MCF 10A (cell line): ENCODE data around the gene FSTL3. TPM values are rescaled to one million over a fixed set of nuclear protein-coding genes. Genes with fewer than 3 reads are reported as not detected.
"Not testable (repeated sequence)": the region's sequence is repeated elsewhere in the genome, so short reads cannot be mapped to it uniquely, and the experiment has no call there.

Experiments
- BruUV-seq: library from RNA; stranded (reverse); fragments of 400-500 nt; replicated peaks from 2 replicates; lab custom pipeline; 2021; lab: Mats Ljungman, UMichigan
- CTCF ChIA-PET: fragments of 300-600 bp; sonication (Branson Sonifier 250); formaldehyde crosslinking; extraction: SDS; loops from one replicate; lab custom pipeline; 2021; ENCODE audit warnings: antibody characterized with exemption, inconsistent platforms; lab: Yijun Ruan, JAX
- POLR2A ChIA-PET: fragments of 300-600, 350-650 bp; sonication (Branson Sonifier 250); formaldehyde crosslinking; extraction: SDS; loops from one replicate; lab custom pipeline; 2020; ENCODE audit warnings: antibody characterized with exemption, inconsistent platforms; lab: Yijun Ruan, JAX
- DNase-seq: peaks from one replicate; pipeline ENCODE4 v3.0.0-alpha.2; 2018; ENCODE audit not compliant: unreplicated experiment
- H3K27ac Mint-ChIP-seq: one replicate; pipeline ENCODE4 v1.8.0; 2022; ENCODE audit warnings: mild to moderate bottlenecking, low read depth, mixed read lengths; ENCODE audit not compliant: unreplicated experiment
- H3K27me3 Mint-ChIP-seq: one replicate; pipeline ENCODE4 v1.8.0; 2022; ENCODE audit warnings: mixed read lengths; ENCODE audit not compliant: insufficient read depth, unreplicated experiment
- H3K36me3 Mint-ChIP-seq: one replicate; pipeline ENCODE4 v1.8.0; 2022; ENCODE audit warnings: mild to moderate bottlenecking, moderate library complexity, mixed read lengths; ENCODE audit not compliant: insufficient read depth, unreplicated experiment
- H3K4me1 Mint-ChIP-seq: one replicate; pipeline ENCODE4 v1.8.0; 2022; ENCODE audit warnings: mixed read lengths; ENCODE audit not compliant: insufficient read depth, unreplicated experiment
- H3K4me3 Mint-ChIP-seq: one replicate; pipeline ENCODE4 v1.8.0; 2022; ENCODE audit warnings: mild to moderate bottlenecking, moderate library complexity, mixed read lengths; ENCODE audit not compliant: unreplicated experiment
- H3K9me3 Mint-ChIP-seq: one replicate; pipeline ENCODE4 v1.8.0; 2022; ENCODE audit warnings: mixed read lengths; ENCODE audit not compliant: unreplicated experiment
- CTCF ChIP-seq: fragments of 200-600 bp; IDR thresholded peaks from one replicate; pipeline ENCODE4 v1.8.0; 2022; ENCODE audit warnings: antibody characterized with exemption, mild to moderate bottlenecking; ENCODE audit not compliant: unreplicated experiment
- intact Hi-C: fragments of 100-400 bp; cut with micrococcal nuclease; formaldehyde crosslinking; loops from 2 replicates; pipeline ENCODE4 v1.14.1; 2022
- total RNA-seq: library from RNA; stranded (reverse); gene quantifications from 2 replicates; pipeline ENCODE4 v1.2.3, GENCODE V29; 2022

The FSTL3 gene
- total RNA-seq, 1 experiment from 2014 or later, result 183 TPM

- Mint-ChIP-seq H3K27ac (no peak overlapping the region), H3K36me3 (peaks cover 26% of the 10 kb centered on the region), H3K27me3 (no peaks in the 10 kb centered on the region), H3K4me1 (peaks cover 7% of the 10 kb centered on the region), H3K4me3 (no peak overlapping the region), H3K9me3 (no peaks in the 10 kb centered on the region)
- no peak for DNase-seq
- intact Hi-C loops, result no loop called here
- ChIA-PET CTCF (interaction anchor here (0.8 kb wide), 1 partner anchor 45 kb away, joined by 3 read pairs; no protein-coding TSS in a partner anchor), POLR2A (interaction anchor here (1.4 kb wide), 1 partner anchor 12 kb away, joined by 3 read pairs; the partner anchor contains the start of gene FSTL3)
- no peak for TF ChIP-seq CTCF
- no TSS peak for BruUV-seq
These were observed 12.8 kb downstream of the FSTL3 start for GRCh38 chr19:688992-689391.

- CTCF ChIA-PET, result no interaction called here
- POLR2A ChIA-PET, result no interaction called here
- no TSS peak for BruUV-seq
- TF ChIP-seq CTCF, result no peak
- Mint-ChIP-seq H3K4me1 (peaks cover 7% of the 10 kb centered on the region), H3K27me3 (no peaks in the 10 kb centered on the region), H3K27ac (no peak overlapping the region), H3K36me3 (peaks cover 15% of the 10 kb centered on the region), H3K9me3 (no peaks in the 10 kb centered on the region), H3K4me3 (no peak overlapping the region)
- intact Hi-C loops, result no loop called here
- no peak for DNase-seq
These were observed 14.0 kb downstream of the FSTL3 start for GRCh38 chr19:690203-690602.

DNA sequence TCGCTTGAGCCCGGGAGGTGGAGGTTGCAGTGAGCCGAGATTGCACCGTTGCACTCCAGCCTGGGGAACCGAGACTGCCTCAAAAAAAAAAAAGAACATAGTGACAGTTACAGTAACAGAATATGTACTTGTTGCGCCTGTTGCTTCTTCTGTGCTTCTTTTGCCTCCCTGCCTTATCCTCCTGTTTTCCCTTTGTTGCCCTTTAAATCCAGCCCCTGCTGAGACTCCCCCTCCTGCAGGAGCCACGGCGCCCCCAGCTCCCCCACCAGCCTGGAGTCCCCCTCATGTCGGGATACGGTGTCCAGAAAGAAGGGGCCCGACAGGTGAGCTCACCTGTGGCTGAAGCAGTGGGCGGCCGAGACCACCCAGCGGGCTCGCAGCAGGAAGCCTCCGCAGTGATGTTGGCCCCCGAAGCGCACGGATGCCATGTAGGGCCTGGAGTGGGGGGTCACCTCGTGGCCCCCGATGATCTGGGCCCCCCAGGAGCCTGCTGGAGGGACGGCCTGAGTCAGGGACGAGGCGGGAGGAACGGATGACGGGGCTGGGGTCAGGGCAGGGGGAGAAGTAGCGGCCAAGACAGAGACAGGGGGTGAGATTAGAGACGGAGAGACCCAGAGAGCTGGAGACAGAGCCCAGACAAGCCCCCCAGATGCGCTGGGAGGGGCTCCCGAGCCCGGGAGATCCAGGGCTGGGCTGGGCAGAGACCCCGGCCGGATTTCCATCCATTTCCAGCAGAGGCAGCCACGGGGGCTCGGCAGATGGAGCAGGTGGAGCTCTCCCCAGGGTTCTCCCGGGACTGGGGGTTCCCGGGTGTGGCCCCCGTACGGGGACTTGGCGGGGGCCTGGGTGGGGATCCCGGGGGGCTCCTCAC lies 18.5 kb downstream of the FSTL3 start:
- Mint-ChIP-seq H3K4me1 (no peaks in the 10 kb centered on the region), H3K36me3 (no peaks in the 10 kb centered on the region), H3K4me3 (no peak overlapping the region), H3K27ac (no peak overlapping the region), H3K27me3 (no peaks in the 10 kb centered on the region), H3K9me3 (no peaks in the 10 kb centered on the region)
- ChIA-PET CTCF (no interaction called here), POLR2A (no interaction called here)
- intact Hi-C loops, result no loop called here
- no peak for TF ChIP-seq CTCF
- DNase-seq, result no peak
- BruUV-seq, result no TSS peak

DNA sequence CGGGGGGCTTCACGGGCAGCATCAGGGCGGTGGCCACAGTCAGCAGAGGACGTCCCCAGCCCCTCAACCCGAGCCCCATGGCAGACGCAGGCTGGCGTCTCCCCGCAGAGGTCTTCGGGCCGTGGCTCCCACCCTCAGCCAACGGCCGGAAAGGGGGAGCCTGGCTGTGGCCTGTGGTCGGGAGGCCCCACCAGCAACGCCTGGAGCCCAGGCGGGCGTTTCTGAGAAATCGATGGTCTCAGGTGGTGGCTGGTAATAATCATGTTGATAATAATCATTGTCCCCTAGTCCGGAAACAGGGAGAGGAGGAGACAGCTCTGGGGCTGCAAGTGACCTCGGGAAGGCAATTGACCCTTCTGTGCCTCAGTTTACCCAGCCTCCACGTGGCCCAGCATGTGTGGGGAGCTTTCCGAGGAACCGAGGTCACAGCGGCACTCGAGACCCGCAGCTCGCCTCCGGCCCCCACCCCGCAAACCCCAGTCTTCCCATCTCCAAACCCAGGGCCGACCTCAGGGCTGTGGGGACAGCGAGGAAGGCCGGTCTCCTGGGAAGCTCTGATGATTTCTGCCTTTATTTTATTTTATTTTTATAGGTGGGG lies 19.3 kb downstream of the FSTL3 start, which contains the start of gene PRSS57:
PRSS57 (minus strand) TSS at position 101 of the 598 bp plus-strand sequence; CDS start at position 79, 22 bp downstream.
- CTCF ChIA-PET, result no interaction called here
- DNase-seq, result no peak
- Mint-ChIP-seq H3K27me3 (no peaks in the 10 kb centered on the region), H3K9me3 (no peaks in the 10 kb centered on the region), H3K4me1 (no peaks in the 10 kb centered on the region), H3K27ac (no peak within 1 kb of the TSS), H3K36me3 (no peaks in the 10 kb centered on the region), H3K4me3 (no peak within 1 kb of the TSS)
- no peak for TF ChIP-seq CTCF
- POLR2A ChIA-PET, result no interaction called here
- intact Hi-C loops, result no loop called here
- BruUV-seq, result no TSS peak

DNA sequence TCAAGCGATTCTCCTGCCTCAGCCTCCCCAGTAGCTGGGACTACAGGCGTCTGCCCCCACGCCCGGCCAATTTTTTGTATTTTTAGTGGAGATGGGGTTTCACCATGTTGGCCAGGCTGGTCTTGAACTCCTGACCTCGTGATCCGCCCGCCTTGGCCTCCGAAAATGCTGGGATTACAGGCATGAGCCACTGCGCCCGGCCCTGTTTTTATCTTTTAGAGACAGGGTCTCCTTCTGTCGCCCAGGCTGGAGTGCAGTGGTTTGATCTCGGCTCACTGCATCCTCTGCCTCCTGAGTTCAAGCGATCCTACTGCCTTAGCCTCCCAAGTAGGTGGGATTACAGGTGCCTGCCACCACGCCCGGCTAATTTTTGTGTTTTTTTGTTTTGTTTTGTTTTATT lies 22.3 kb downstream of the FSTL3 start:
- DNase-seq, H3K9me3 Mint-ChIP-seq, H3K4me3 Mint-ChIP-seq, BruUV-seq, CTCF ChIA-PET, H3K36me3 Mint-ChIP-seq, intact Hi-C loops, H3K4me1 Mint-ChIP-seq, H3K27ac Mint-ChIP-seq: not testable (repeated sequence)
- H3K27me3 Mint-ChIP-seq, result peaks cover 12% of the 10 kb centered on the region
- POLR2A ChIA-PET, result interaction anchor here (1.0 kb wide), 1 partner anchor 19 kb away, joined by 3 read pairs; no protein-coding TSS in a partner anchor

DNA sequence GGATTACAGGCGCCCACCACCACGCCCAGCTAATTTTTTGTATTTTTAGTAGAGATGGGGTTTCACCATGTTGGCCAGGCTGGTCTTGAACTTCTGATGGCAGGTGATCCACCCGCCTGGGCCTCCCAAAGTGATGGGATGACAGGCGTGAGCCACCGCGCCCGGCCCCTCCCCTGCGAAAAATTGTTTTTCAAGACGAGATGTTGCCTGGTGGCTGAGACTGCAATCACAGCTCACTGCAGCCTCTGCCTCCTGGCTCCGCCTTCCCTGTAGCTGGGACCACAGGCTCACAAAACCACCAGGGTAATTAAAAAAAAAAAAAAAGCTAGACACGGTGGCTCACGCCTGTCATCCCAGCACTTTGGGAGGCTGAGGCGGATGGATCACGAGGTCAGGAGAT lies 23.7 kb downstream of the FSTL3 start:
- H3K27me3 Mint-ChIP-seq, result peaks cover 12% of the 10 kb centered on the region
- H3K4me1 Mint-ChIP-seq, H3K27ac Mint-ChIP-seq, POLR2A ChIA-PET, H3K36me3 Mint-ChIP-seq, intact Hi-C loops, DNase-seq, H3K4me3 Mint-ChIP-seq, BruUV-seq, H3K9me3 Mint-ChIP-seq: not testable (repeated sequence)
- CTCF ChIA-PET, result interaction anchor here (1.0 kb wide), 1 partner anchor 8 kb away, joined by 5 read pairs; the partner anchor contains the start of gene PALM
